B cell (primary cell): ENCODE data around the gene PLCB1. TPM values are rescaled to one million over a fixed set of nuclear protein-coding genes. Genes with fewer than 3 reads are reported as not detected.
A peak's percentile ranks its signal among the peaks of the same experiment; 100 is the strongest.

Experiments
- ATAC-seq: fragments of 200-7000 bp; cut with Tn5 transposase; one replicate; pipeline ENCODE4 v1.10.0; 2021; ENCODE audit warnings: low read depth, mild to moderate bottlenecking, moderate number of reproducible peaks, moderate library complexity
- CTCF ChIA-PET: fragments of 350-600 bp; sonication (Branson Sonifier 250); formaldehyde crosslinking; loops from one replicate; lab custom pipeline; 2021; ENCODE audit warnings: antibody characterized with exemption, inconsistent platforms; lab: Charles Lee
- POLR2A ChIA-PET: fragments of 350-600 bp; sonication (Branson Sonifier 250); formaldehyde crosslinking; loops from one replicate; lab custom pipeline; 2021; ENCODE audit warnings: antibody characterized with exemption; lab: Charles Lee
- DNase-seq: peaks from one replicate; pipeline ENCODE4 v3.0.0; 2013
- H2AFZ ChIP-seq: 2 replicates; pipeline ENCODE4 v1.6.1; 2012; ENCODE audit warnings: mild to moderate bottlenecking, low read depth, low read length; ENCODE audit not compliant: insufficient read depth, poor library complexity, severe bottlenecking
- H3K27ac ChIP-seq, 2 donors: 1 replicate in 1 of 2; 2 replicates in 1 of 2; pipeline ENCODE4 v1.5.1; 2012 to 2013; ENCODE audit warnings: low read length in 2 of 2, mild to moderate bottlenecking in 2 of 2, moderate library complexity in 1 of 2
- H3K27me3 ChIP-seq, 4 experiments: fragments of 200-600 bp in 1 of 4; sonication (generic) in 1 of 4; replicated peaks in 1 of 4; 1 replicate in 2 of 4; 2 replicates in 2 of 4; pipeline versions ENCODE4 v1.6.1 to v1.7.0; 2013 to 2016; ENCODE audit warnings: low read length in 3 of 4, mild to moderate bottlenecking in 2 of 4, mixed read lengths in 1 of 4, moderate library complexity in 1 of 4; ENCODE audit not compliant: insufficient read depth in 4 of 4, control insufficient read depth in 3 of 4; ENCODE audit errors: control extremely low read depth in 1 of 4
- H3K36me3 ChIP-seq, 2 experiments: replicated peaks in 1 of 2; 1 replicate in 1 of 2; 2 replicates in 1 of 2; pipeline versions ENCODE4 v1.6.1 to v1.7.1; 2013; ENCODE audit warnings: low read length in 1 of 2; ENCODE audit not compliant: insufficient read depth in 2 of 2, control insufficient read depth in 1 of 2; ENCODE audit errors: control extremely low read depth in 1 of 2, extremely low read depth in 1 of 2
- H3K4me1 ChIP-seq, 2 donors: fragments of 200-600 bp in 1 of 2; sonication (generic) in 1 of 2; 1 replicate in 1 of 2; 2 replicates in 1 of 2; pipeline versions ENCODE4 v1.5.1 to v1.6.1; 2013 to 2017; ENCODE audit warnings: low read length in 2 of 2; ENCODE audit not compliant: control insufficient read depth in 2 of 2, insufficient read depth in 2 of 2
- H3K4me2 ChIP-seq: replicated peaks from 2 replicates; pipeline ENCODE3; 2012; ENCODE audit warnings: mild to moderate bottlenecking, low read depth, low read length; ENCODE audit not compliant: poor library complexity, severe bottlenecking
- H3K4me3 ChIP-seq, 5 experiments: fragments of 200-600 bp in 1 of 5; sonication (generic) in 1 of 5; 1 replicate in 3 of 5; 2 replicates in 2 of 5; pipeline versions ENCODE4 v1.5.1 to v1.7.0; 2011 to 2016; ENCODE audit warnings: low read length in 4 of 5, mild to moderate bottlenecking in 4 of 5, low read depth in 2 of 5, control low read depth in 1 of 5, moderate library complexity in 1 of 5; ENCODE audit not compliant: insufficient read depth in 1 of 5; ENCODE audit errors: control extremely low read depth in 1 of 5, extremely low read depth in 1 of 5
- H3K79me2 ChIP-seq: fragments of 200-600 bp; sonication (generic); one replicate; pipeline ENCODE4 v1.6.0; 2016; ENCODE audit warnings: low read length; ENCODE audit not compliant: control insufficient read depth, insufficient read depth
- H3K9ac ChIP-seq: fragments of 200-600 bp; sonication (generic); 2 replicates; pipeline ENCODE4 v1.6.1; 2017; ENCODE audit warnings: mild to moderate bottlenecking, low read length, moderate library complexity
- H3K9me3 ChIP-seq, 3 donors: one replicate each; pipeline versions ENCODE4 v1.6.1 to v1.7.1; 2013; ENCODE audit warnings: low read length in 2 of 3; ENCODE audit not compliant: control insufficient read depth in 2 of 3, insufficient read depth in 1 of 3; ENCODE audit errors: control extremely low read depth in 1 of 3
- H4K20me1 ChIP-seq: 2 replicates; pipeline ENCODE4 v1.6.0; 2012; ENCODE audit warnings: mild to moderate bottlenecking, low read length; ENCODE audit not compliant: insufficient read depth, control insufficient read depth, poor library complexity, severe bottlenecking
- H3K27ac Mint-ChIP-seq: one replicate; pipeline ENCODE4 v1.8.0; 2021; ENCODE audit warnings: mixed read lengths
- H3K27me3 Mint-ChIP-seq: one replicate; pipeline ENCODE4 v1.8.0; 2021; ENCODE audit warnings: mixed read lengths
- H3K4me1 Mint-ChIP-seq: one replicate; pipeline ENCODE4 v1.8.0; 2021; ENCODE audit warnings: mixed read lengths
- H3K4me3 Mint-ChIP-seq: one replicate; pipeline ENCODE4 v1.8.0; 2021; ENCODE audit warnings: mixed read lengths
- H3K9me3 Mint-ChIP-seq: one replicate; pipeline ENCODE4 v1.8.0; 2022; ENCODE audit warnings: mixed read lengths; ENCODE audit not compliant: insufficient read depth
- CTCF ChIP-seq: fragments of 200-600 bp; IDR thresholded peaks from one replicate; pipeline ENCODE4 v1.8.0; 2022; ENCODE audit warnings: antibody characterized with exemption, mild to moderate bottlenecking
- EZH2 ChIP-seq: IDR thresholded peaks from 2 replicates; pipeline ENCODE4 v1.6.1; 2012; ENCODE audit warnings: borderline replicate concordance, low read depth, mild to moderate bottlenecking, moderate library complexity, low read length; ENCODE audit not compliant: insufficient read depth, poor library complexity, severe bottlenecking
- WGBS: methylation state at CpG from one replicate; pipeline ENCODE4 v1.1.5; 2013; ENCODE audit warnings: missing lambda C conversion rate; ENCODE audit not compliant: insufficient coverage; 5-methylcytosine and 5-hydroxymethylcytosine counted together
- intact Hi-C: fragments of 100-400 bp; cut with micrococcal nuclease; formaldehyde crosslinking; loops from one replicate; pipeline ENCODE4 v1.10.0; 2022
- polyA plus RNA-seq: library from polyadenylated mRNA; depleted of rRNA; stranded (reverse); fragments of >200 nt; gene quantifications from 2 replicates; pipeline ENCODE4 v1.2.3, GENCODE V29; 2012
- total RNA-seq, 2 donors: library from RNA; stranded (reverse); fragments of 120-200 nt in 1 of 2; gene quantifications; 1 replicate in 1 of 2; 2 replicates in 1 of 2; pipeline versions ENCODE4 v1.2.3 to v1.2.4, GENCODE V29; 2013 to 2022

The PLCB1 gene
- total and polyA plus RNA-seq, 2 donors (not counting 1 experiment from before 2014, with no cell fraction given), result 0.18 to 0.47 TPM

GRCh38 chr20:8853805-8854338 is 721.8 kb downstream of the PLCB1 start:
- no peaks in the 10 kb centered on the region for H3K27me3 Mint-ChIP-seq
- no peaks in the 10 kb centered on the region for H3K4me1 Mint-ChIP-seq
- ChIA-PET POLR2A (no interaction called here), CTCF (interaction anchor here (0.9 to 2.0 kb wide), 8 partner anchors 9 to 235 kb away, joined by 3 to 6 read pairs (median 4); no protein-coding TSS in a partner anchor)
- intact Hi-C loops, result no loop called here
- no peak overlapping the region for H2AFZ ChIP-seq
- H3K4me3 ChIP-seq, result no peak overlapping the region
- ATAC-seq (peak; percentile 39), DNase-seq (peak; percentile 39)
- H3K9ac ChIP-seq, result no peak overlapping the region
- H3K27ac Mint-ChIP-seq, result no peak overlapping the region
- H3K27me3 ChIP-seq, result peaks cover 0 to 4% (median 0%) of the 10 kb centered on the region in 4 experiments
- TF ChIP-seq CTCF (peak; percentile 82), EZH2 (no peak)
- 54% methylated on average over 2 of the region's 6 CpGs for whole genome bisulfite sequencing
- no peaks in the 10 kb centered on the region for H3K36me3 ChIP-seq
- H3K9me3 Mint-ChIP-seq, result peaks cover 3% of the 10 kb centered on the region
- no peaks in the 10 kb centered on the region for H3K4me1 ChIP-seq
- H3K9me3 ChIP-seq, result no peaks in the 10 kb centered on the region
- no peak overlapping the region for H3K27ac ChIP-seq
- H4K20me1 ChIP-seq, result no peaks in the 10 kb centered on the region
- H3K79me2 ChIP-seq, result no peaks in the 10 kb centered on the region
- H3K4me2 ChIP-seq, result no peak overlapping the region
- H3K4me3 Mint-ChIP-seq, result no peak overlapping the region

GRCh38 chr20:8854571-8854970 is 722.5 kb downstream of the PLCB1 start:
- intact Hi-C loops, result no loop called here
- Mint-ChIP-seq H3K27ac (no peak overlapping the region), H3K27me3 (no peaks in the 10 kb centered on the region)

More at GRCh38 chr20:8854571-8854970, 722.5 kb downstream of the PLCB1 start:
- Histone ChIP-seq H3K27me3 (peaks cover 0 to 4% (median 0%) of the 10 kb centered on the region in 4 experiments), H2AFZ (no peak overlapping the region), H3K4me1 (no peaks in the 10 kb centered on the region), H3K9ac (no peak overlapping the region), H4K20me1 (no peaks in the 10 kb centered on the region), H3K9me3 (no peaks in the 10 kb centered on the region), H3K4me3 (no peak overlapping the region), H3K27ac (no peak overlapping the region), H3K4me2 (no peak overlapping the region), H3K79me2 (no peaks in the 10 kb centered on the region), H3K36me3 (no peaks in the 10 kb centered on the region)
- ChIA-PET CTCF (interaction anchor here (0.9 to 2.0 kb wide), 5 partner anchors 10 to 235 kb away, joined by 3 to 6 read pairs (median 3); no protein-coding TSS in a partner anchor), POLR2A (no interaction called here)
- Mint-ChIP-seq H3K9me3 (peaks cover 3% of the 10 kb centered on the region), H3K4me3 (no peak overlapping the region), H3K4me1 (no peaks in the 10 kb centered on the region)
- ATAC-seq (no peak), DNase-seq (no peak)
- 94% methylated on average over 9 of the region's 12 CpGs for WGBS
- no peak for TF ChIP-seq CTCF
